ENCODE data around the gene CAMK2B.
A peak's percentile ranks its signal among the peaks of the same experiment; 100 is the strongest.

Gene CAMK2B

DNA sequence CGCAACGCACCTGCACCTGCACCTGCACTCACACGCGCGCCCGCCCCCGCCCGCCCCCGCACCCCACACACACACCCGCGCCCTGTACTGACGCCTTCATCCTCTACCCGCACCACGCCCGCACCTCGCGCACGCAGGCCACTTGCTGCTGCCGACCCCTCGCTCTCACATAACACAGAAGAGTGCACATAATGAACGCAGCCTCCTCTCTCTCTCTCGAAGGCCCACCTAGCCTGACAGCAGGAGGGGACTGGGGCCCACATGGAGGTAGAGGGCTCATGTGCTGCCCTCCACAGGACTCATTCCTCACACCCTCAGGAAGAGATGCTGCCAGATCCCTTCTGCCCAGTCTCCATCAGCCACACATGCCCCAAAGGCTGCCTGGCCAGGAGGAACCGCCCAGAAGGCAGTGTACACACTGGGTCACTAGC, 432 bp upstream of the CAMK2B start:
- peak overlapping the region; percentile 45 for H3K4me3 ChIP-seq (ENCODE audit: low read depth, low read length)

DNA sequence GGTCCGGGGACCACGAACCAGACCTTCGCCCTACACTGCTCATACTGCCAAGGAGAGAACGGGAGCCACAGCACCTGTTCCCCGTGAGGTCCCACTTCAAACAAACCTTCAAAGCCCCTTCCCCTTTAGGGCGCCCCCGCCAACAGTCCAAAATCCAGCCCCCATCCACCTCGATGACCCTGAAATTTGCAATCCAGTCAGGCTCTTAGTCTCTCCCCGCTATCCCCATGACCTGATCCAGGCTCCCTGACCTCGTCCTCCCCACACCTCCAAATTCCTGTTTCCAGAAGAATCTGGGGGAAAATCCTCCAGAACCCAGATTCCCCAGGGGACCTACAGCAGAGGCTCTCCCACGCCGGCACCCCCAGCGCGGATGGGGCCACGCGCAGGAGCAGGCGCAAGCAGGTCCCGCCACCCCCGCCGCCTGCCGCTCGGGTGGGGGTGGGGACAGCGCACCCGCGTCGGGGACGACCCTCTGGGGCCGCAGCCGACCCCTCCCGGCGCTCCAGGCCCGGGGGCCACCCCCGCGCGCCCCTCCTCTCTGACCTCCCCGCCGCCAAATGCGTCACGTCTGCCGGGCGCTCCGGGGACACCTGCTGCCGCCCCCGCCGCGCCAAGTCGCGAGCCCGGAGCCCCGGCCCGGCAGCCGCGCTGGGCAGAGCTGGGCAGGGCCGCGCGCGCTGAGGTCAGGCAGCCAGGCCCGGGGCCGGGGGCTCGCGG, 753 bp downstream of the CAMK2B start:
- H3K4me3 ChIP-seq (ENCODE audit: low read depth, low read length), result peak overlapping the region; percentile 50
- no peak for DNase-seq (ENCODE audit: low read depth)
- TF ChIP-seq, protein P1, sequence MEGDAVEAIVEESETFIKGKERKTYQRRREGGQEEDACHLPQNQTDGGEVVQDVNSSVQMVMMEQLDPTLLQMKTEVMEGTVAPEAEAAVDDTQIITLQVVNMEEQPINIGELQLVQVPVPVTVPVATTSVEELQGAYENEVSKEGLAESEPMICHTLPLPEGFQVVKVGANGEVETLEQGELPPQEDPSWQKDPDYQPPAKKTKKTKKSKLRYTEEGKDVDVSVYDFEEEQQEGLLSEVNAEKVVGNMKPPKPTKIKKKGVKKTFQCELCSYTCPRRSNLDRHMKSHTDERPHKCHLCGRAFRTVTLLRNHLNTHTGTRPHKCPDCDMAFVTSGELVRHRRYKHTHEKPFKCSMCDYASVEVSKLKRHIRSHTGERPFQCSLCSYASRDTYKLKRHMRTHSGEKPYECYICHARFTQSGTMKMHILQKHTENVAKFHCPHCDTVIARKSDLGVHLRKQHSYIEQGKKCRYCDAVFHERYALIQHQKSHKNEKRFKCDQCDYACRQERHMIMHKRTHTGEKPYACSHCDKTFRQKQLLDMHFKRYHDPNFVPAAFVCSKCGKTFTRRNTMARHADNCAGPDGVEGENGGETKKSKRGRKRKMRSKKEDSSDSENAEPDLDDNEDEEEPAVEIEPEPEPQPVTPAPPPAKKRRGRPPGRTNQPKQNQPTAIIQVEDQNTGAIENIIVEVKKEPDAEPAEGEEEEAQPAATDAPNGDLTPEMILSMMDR (IDR thresholded peaks at IDR 0.05; ENCODE audit: control insufficient read depth, extremely low read depth, insufficient read depth), result no peak

More for the DNA sequence above, 432 bp upstream of the CAMK2B start:
- TF ChIP-seq, protein P1 (IDR thresholded peaks at IDR 0.05; ENCODE audit: control insufficient read depth, extremely low read depth, insufficient read depth), result peak; percentile 34; the same call in 1 of the 2 replicates
- DNase-seq (ENCODE audit: low read depth), result no peak

DNA sequence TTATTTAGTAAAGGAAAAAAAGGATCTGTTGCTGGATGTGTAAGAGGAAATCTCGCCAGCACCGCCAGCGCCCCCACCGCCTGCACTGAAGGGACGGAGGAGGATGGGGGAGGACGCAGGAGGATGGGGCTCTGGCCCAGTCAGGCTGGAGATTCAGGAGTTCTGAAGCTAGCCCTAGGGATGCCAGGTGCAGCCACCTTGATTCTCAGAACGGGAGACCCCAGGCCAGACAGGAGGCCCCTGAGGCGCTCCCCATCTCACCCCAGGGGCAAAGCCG, 1.3 kb downstream of the CAMK2B start:
- no peak for DNase-seq (ENCODE audit: low read depth)
- H3K4me3 ChIP-seq (ENCODE audit: low read depth, low read length), result peak overlapping the region; percentile 50
- TF ChIP-seq, protein P1 (IDR thresholded peaks at IDR 0.05; ENCODE audit: control insufficient read depth, extremely low read depth, insufficient read depth), result no peak

DNA sequence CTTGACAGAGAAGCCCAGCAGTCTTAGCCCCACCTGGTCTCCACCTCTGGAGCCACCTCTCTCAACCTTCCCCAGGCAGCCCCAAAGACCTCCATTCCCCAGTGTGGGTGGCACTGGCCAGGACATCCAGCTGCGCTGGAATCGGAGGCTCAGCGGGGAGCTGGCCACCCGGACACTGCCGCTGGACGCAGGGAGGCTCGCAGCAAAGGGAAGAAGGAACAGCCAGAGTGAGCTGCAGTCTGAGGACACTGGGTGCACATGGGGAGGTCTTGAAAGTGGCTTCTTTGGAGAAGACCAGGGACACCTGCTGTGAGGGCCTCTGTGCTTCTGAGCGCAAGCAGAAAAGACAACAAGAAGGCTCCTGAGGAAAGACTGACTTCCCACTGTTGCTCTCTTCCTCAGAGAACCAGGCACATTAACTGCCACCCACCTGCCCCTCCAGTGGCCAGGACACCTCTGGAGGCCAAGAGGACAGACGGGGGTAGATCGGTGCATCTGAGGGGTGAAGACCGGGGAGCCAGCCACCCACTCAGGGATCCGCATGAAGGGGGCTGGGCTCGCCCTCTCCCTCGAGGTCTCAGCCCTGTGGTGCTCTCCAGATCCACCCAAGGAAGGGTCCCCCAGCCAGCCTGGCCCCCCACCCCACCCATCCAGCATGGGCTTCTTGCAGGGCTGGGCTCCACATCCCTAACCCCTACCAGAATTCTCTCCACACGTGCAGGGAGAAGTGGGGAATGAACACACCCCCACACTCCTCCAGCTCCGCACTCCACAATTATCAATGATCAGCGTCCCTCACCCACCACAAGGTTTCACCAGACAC, 1.8 kb downstream of the CAMK2B start:
- DNase-seq (ENCODE audit: low read depth), result no peak
- H3K4me3 ChIP-seq (ENCODE audit: low read depth, low read length), result no peak overlapping the region
- TF ChIP-seq, protein P1 (IDR thresholded peaks at IDR 0.05; ENCODE audit: control insufficient read depth, extremely low read depth, insufficient read depth), result no peak

DNA sequence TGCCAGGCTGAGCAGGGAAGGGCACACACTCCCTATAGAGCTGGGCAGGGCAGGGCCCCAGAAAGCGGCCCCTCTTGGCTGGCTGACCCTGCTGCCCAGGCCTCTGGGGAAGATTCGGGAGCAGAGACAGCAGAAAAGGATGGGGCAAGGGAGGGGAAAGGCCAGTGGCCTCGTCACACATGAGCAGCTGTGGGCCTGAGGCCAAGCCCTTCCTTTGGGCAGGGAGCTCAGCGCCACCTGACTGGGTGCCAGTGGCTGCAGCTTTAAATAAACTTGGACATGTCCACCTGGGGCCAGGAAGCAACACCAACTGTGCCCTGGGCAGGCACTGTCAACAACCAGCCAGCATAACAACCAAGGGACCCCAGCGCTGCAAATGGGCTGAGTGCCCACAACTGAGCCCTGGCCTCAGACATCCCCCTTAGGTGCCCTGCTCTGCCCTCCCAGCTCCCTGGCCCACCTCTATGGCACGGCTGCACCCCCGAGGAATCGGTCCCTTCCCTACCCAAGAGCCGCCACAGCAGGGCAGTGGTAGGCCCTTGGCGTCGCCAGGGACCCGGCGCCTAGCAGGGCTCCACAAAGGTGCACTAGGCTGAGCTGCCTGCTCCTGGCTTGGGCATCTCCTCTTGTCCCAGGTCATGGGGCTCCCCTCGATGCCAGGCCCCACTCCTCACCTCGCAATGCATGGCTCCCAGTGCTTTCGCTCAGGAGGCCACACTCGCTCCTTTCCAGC, 2.6 kb downstream of the CAMK2B start:
- H3K4me3 ChIP-seq (ENCODE audit: low read depth, low read length), result no peak overlapping the region
- DNase-seq (ENCODE audit: low read depth), result peak; percentile 79
- TF ChIP-seq, protein P1 (IDR thresholded peaks at IDR 0.05; ENCODE audit: control insufficient read depth, extremely low read depth, insufficient read depth), result no peak

DNA sequence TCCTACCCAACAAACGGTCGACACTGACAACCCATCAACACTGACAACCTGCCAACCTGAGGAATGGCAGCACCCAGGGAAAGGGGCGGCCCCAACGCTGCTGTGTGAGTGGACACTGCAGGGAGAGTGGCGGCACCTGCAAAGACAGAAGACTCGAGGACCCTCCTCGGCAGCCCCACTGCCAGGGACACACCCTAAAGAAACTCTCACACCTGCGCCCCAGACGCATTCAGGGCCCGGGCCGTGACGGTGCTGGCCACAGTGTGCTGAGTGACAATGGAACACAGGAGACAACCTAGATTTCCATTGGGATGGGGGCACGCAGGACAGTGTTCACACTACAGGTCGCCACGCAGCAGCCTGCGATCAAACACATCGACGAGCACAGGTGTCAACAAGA, 3.6 kb downstream of the CAMK2B start:
- H3K4me3 ChIP-seq (ENCODE audit: low read depth, low read length), result no peak overlapping the region
- DNase-seq (ENCODE audit: low read depth), result no peak
- TF ChIP-seq, protein P1 (IDR thresholded peaks at IDR 0.05; ENCODE audit: control insufficient read depth, extremely low read depth, insufficient read depth), result no peak
